Esophagus muscularis mucosa (tissue), 4 donors: ENCODE results near the gene UCK1. TPM values are rescaled to one million over a fixed set of nuclear protein-coding genes. Genes with fewer than 3 reads are reported as not detected.
A peak's percentile ranks its signal among the peaks of the same experiment; 100 is the strongest.

Experiments used
- DNase-seq: peaks from one replicate; pipeline ENCODE4 v3.0.0-alpha.2; 2017; ENCODE audit errors: extremely low spot score
- H3K27ac ChIP-seq, 4 donors: fragments of 200-600 bp; sonication (generic); replicated peaks in 1 of 4; 1 replicate in 3 of 4; 2 replicates in 1 of 4; pipeline ENCODE4 v1.5.1; 2016 to 2019; ENCODE audit warnings: mild to moderate bottlenecking in 1 of 4
- H3K27me3 ChIP-seq, 4 donors: fragments of 200-600 bp; sonication (generic); one replicate each; pipeline versions ENCODE4 v1.5.1 to v1.6.0; 2016 to 2019
- H3K36me3 ChIP-seq, 4 donors: fragments of 200-600 bp; sonication (generic); one replicate each; pipeline ENCODE4 v1.5.1; 2016 to 2019
- H3K4me1 ChIP-seq, 4 donors: fragments of 200-600 bp; sonication (generic); one replicate each; pipeline ENCODE4 v1.5.1; 2016 to 2019
- H3K4me3 ChIP-seq, 4 donors: fragments of 200-600 bp; sonication (generic); 1 replicate in 2 of 4; 2 replicates in 2 of 4; pipeline ENCODE4 v1.5.1; 2016 to 2019; ENCODE audit warnings: mild to moderate bottlenecking in 4 of 4, moderate library complexity in 1 of 4
- H3K9me3 ChIP-seq, 4 donors: fragments of 200-600 bp; sonication (generic); 1 replicate in 3 of 4; 2 replicates in 1 of 4; pipeline ENCODE4 v1.5.1; 2016 to 2019
- EP300 ChIP-seq: sonication (generic); formaldehyde crosslinking; IDR thresholded peaks from one replicate; pipeline ENCODE4 v1.6.1; 2017; ENCODE audit warnings: antibody characterized with exemption
- POLR2A ChIP-seq: fragments of 450-650 bp; IDR thresholded peaks from one replicate; pipeline ENCODE4 v1.6.1; 2017; ENCODE audit warnings: antibody characterized with exemption, moderate library complexity, mild to moderate bottlenecking, low read depth
- POLR2AphosphoS5 ChIP-seq, 2 donors: sonication (generic); formaldehyde crosslinking; IDR thresholded peaks; one replicate each; pipeline ENCODE4 v1.6.1; 2017; ENCODE audit warnings: antibody characterized with exemption in 2 of 2
- WGBS: methylation state at CpG from one replicate; pipeline ENCODE4 v1.1.5; 2018; 5-methylcytosine and 5-hydroxymethylcytosine counted together
- intact Hi-C: fragments of 100-400 bp; cut with DNase I; formaldehyde crosslinking; loops from one replicate; pipeline ENCODE4 v1.15.1; 2023
- total RNA-seq, 4 donors: library from RNA; depleted of rRNA; stranded (reverse); fragments of >200 nt; gene quantifications; one replicate each; pipeline versions ENCODE4 v1.1.0 to v1.2.1, GENCODE V29; 2016
- TF ChIP-seq, protein P1 (sequence below), 3 experiments: fragments of 200-600 bp in 2 of 3; fragments of 450-650 bp in 1 of 3; sonication (generic) in 2 of 3; IDR thresholded peaks; one replicate each; pipeline ENCODE4 v1.5.1; 2017 to 2019; ENCODE audit warnings: antibody characterized with exemption in 3 of 3, mild to moderate bottlenecking in 2 of 3, moderate library complexity in 1 of 3

The UCK1 gene
- total RNA-seq, 4 donors from 2014 or later = 47.3 to 63.9 (median 54.0) TPM

- Histone ChIP-seq H3K9me3 (no peaks in the 10 kb centered on the region), H3K27me3 (no peaks in the 10 kb centered on the region), H3K4me1 (peaks cover 55 to 77% (median 72%) of the 10 kb centered on the region in 4 donors), H3K4me3 (no peak overlapping the region), H3K27ac (peak overlapping the region; percentile 76 to 83 (median 80)), H3K36me3 (peaks cover 68 to 100% (median 98%) of the 10 kb centered on the region in 4 donors)
- DNase-seq = no peak
- TF ChIP-seq POLR2AphosphoS5 (IDR thresholded peaks at IDR 0.05) (no peak), EP300 (no peak), POLR2A (no peak)
- TF ChIP-seq, protein P1, sequence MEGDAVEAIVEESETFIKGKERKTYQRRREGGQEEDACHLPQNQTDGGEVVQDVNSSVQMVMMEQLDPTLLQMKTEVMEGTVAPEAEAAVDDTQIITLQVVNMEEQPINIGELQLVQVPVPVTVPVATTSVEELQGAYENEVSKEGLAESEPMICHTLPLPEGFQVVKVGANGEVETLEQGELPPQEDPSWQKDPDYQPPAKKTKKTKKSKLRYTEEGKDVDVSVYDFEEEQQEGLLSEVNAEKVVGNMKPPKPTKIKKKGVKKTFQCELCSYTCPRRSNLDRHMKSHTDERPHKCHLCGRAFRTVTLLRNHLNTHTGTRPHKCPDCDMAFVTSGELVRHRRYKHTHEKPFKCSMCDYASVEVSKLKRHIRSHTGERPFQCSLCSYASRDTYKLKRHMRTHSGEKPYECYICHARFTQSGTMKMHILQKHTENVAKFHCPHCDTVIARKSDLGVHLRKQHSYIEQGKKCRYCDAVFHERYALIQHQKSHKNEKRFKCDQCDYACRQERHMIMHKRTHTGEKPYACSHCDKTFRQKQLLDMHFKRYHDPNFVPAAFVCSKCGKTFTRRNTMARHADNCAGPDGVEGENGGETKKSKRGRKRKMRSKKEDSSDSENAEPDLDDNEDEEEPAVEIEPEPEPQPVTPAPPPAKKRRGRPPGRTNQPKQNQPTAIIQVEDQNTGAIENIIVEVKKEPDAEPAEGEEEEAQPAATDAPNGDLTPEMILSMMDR (IDR thresholded peaks at IDR 0.05) = no peak
- intact Hi-C loops = no loop called here
- 86% methylated on average over 24 of the region's 24 CpGs for WGBS
Measured at GRCh38 chr9:131482343-131483006, 48.6 kb downstream of the UCK1 start.

DNA sequence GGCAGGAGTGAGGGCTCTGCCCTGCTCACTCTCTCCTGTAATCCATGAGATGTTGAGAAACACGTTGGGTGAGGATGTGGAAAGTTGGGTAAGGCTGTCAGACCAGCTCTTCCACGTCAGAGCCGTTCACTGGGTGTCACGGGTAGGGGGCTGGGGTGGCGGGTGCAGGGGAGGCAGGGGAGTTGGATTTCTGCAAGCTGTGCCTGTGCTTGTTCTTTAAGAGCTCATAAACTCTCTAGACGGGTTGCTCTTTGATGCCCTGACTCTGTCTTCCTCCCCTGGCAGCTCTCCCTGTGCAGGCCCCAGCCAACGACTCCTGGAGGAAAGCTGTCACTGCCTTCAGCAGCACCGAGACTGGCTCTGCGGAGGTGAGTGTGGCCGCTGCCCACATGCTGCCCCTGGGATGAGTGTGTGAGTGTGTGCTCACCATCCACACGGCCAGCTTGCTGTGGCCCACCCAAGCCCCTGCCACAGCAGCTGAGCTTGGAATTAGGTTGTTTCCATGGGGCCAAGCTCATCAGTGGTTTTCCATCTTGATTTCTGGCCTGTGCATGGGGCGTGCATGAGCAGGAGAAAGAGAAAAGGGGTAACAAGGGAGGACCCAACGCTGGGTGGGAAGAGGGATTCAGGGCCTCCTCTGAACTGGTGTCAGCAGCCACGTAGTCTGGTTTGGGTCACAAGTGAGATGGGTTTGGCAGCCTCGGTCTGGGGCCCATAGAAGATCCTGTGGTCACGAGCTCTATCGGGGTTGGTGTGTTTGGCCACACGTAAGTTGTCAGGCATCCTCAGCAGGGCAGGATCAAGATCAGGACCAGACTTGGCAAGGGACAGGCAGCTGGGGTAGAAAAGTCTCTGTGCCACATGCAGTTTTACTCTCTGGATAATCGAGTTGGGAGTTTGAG, 49.4 kb downstream of the UCK1 start:
- intact Hi-C loops = no loop called here
- peak overlapping the region; percentile 76 to 83 (median 80) for H3K27ac ChIP-seq
- WGBS = 74% methylated on average over 16 of the region's 19 CpGs

DNA sequence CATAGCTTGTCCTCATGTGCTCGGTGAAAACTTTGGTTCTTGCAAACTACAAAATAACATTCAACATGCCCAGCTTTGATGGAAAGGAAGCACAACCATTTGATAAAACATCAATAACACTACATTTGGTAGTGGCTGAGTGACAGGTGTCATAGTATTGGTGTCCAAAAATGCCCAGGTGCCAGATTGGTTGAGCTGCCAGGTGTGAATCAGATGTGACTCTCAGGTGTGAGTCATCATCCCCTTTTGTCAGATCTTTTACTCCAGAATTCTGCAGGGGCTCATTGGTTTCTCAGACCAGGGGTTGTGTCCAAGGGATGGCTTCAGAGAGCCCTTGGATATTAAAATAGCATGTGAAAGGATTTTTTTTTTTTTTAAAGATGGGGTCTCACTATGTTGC, 50.8 kb downstream of the UCK1 start:
- Histone ChIP-seq H3K27me3 (no peaks in the 10 kb centered on the region), H3K9me3 (no peaks in the 10 kb centered on the region), H3K4me3 (no peak overlapping the region), H3K36me3 (peaks cover 77 to 100% (median 98%) of the 10 kb centered on the region in 4 donors), H3K27ac (peak overlapping the region in 3 of 4 donors; percentile 78 to 83 (median 82)), H3K4me1 (peaks cover 48 to 55% (median 54%) of the 10 kb centered on the region in 4 donors)
- no peak for DNase-seq
- TF ChIP-seq EP300 (no peak), POLR2A (no peak), POLR2AphosphoS5 (IDR thresholded peaks at IDR 0.05) (no peak)
- TF ChIP-seq, protein P1 (IDR thresholded peaks at IDR 0.05) = no peak
- 100% methylated on average over 1 of the region's 1 CpG for whole genome bisulfite sequencing
- intact Hi-C loops = no loop called here

More for the DNA sequence above, 49.4 kb downstream of the UCK1 start:
- no peak overlapping the region for H3K4me3 ChIP-seq
- peaks cover 59 to 70% (median 65%) of the 10 kb centered on the region in 4 donors for H3K4me1 ChIP-seq
- DNase-seq = no peak
- H3K36me3 ChIP-seq = peaks cover 71 to 100% (median 98%) of the 10 kb centered on the region in 4 donors
- H3K9me3 ChIP-seq = no peaks in the 10 kb centered on the region
- TF ChIP-seq EP300 = no peak
- TF ChIP-seq POLR2A = no peak
- TF ChIP-seq POLR2AphosphoS5 (IDR thresholded peaks at IDR 0.05) = no peak
- TF ChIP-seq, protein P1 (IDR thresholded peaks at IDR 0.05) = no peak
- no peaks in the 10 kb centered on the region for H3K27me3 ChIP-seq

DNA sequence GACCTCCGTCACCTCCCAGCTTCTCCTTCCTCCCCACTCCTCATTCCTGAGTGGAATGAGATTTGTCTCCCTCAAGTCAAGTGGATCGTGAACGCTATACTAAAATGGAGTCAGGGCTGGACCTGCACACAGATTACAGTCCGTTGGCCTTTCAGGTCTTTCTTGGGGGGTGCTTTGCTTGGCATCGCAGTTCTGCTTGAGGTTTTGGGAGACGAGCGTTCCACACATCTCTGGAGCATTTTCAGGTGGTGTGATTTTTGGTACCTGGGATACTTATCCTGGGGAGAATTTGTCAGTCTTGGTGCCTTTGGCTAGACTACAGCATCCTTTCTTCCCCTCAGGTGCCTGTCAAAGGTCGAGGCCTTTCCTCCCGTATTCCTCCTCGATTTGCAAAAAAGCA, 52.2 kb downstream of the UCK1 start:
- no peak for DNase-seq
- intact Hi-C loops = loop anchor here (5.0 kb wide), 2 partner anchors 112 to 132 kb away; no protein-coding TSS in a partner anchor
- Histone ChIP-seq H3K27ac (peak overlapping the region in 1 of 4 donors; percentile 30), H3K36me3 (peaks cover 77 to 100% (median 98%) of the 10 kb centered on the region in 4 donors), H3K9me3 (no peaks in the 10 kb centered on the region), H3K4me3 (no peak overlapping the region), H3K4me1 (peaks cover 34 to 42% (median 41%) of the 10 kb centered on the region in 4 donors), H3K27me3 (no peaks in the 10 kb centered on the region)
- TF ChIP-seq EP300 (no peak), POLR2AphosphoS5 (IDR thresholded peaks at IDR 0.05) (no peak), POLR2A (no peak)
- TF ChIP-seq, protein P1 (IDR thresholded peaks at IDR 0.05) = no peak
- 88% methylated on average over 10 of the region's 10 CpGs for WGBS
